SK-N-SH treated with all-trans-retinoic acid at 6 μM for 48 hours (cell line): Measurements from ENCODE around the gene KIFBP.

ENCODE experiments used
- ATAC-seq: fragments of 200-7000 bp; cut with Tn5 transposase; 3 replicates; pipeline ENCODE4 v1.9.1; 2020; ENCODE audit warnings: mild to moderate bottlenecking, moderate library complexity
- ARNTL ChIP-seq: fragments of 450-650 bp; formaldehyde crosslinking; IDR thresholded peaks from 2 replicates; pipeline ENCODE4 v1.5.0; 2020; ENCODE audit warnings: low read depth, mild to moderate bottlenecking, moderate library complexity, borderline replicate concordance
- BACH2 ChIP-seq: fragments of 250-450 bp; sonication (Bioruptor Pico); IDR thresholded peaks from 2 replicates; pipeline ENCODE4 v1.9.0; 2021; ENCODE audit warnings: mild to moderate bottlenecking, borderline replicate concordance
- CREB5 ChIP-seq: fragments of 250-450 bp; sonication (Bioruptor Pico); IDR thresholded peaks from 2 replicates; pipeline ENCODE4 v1.5.1; 2020; ENCODE audit warnings: low read depth, mild to moderate bottlenecking, moderate library complexity
- CSDC2 ChIP-seq: fragments of 250-450 bp; sonication (Bioruptor Pico); IDR thresholded peaks from 2 replicates; pipeline ENCODE4 v1.5.0; 2020; ENCODE audit warnings: mild to moderate bottlenecking, moderate library complexity
- GLIS3 ChIP-seq: fragments of 250-450 bp; sonication (Bioruptor Pico); IDR thresholded peaks from 2 replicates; pipeline ENCODE4 v1.5.0; 2020; ENCODE audit warnings: mild to moderate bottlenecking, moderate library complexity
- ISL1 ChIP-seq: fragments of 250-450 bp; sonication (Bioruptor Pico); IDR thresholded peaks from 2 replicates; pipeline ENCODE4 v2.1.2; 2022; ENCODE audit warnings: mild to moderate bottlenecking, moderate library complexity
- OSR1 ChIP-seq: fragments of 250-450 bp; sonication (Bioruptor Pico); IDR thresholded peaks from 2 replicates; pipeline ENCODE4 v1.8.0; 2022; ENCODE audit warnings: moderate library complexity, mild to moderate bottlenecking, inconsistent platforms
- PPARA ChIP-seq: fragments of 250-450 bp; sonication (Bioruptor Pico); IDR thresholded peaks from 2 replicates; pipeline ENCODE4 v1.5.0; 2020; ENCODE audit warnings: mild to moderate bottlenecking, borderline replicate concordance
- RARB ChIP-seq: fragments of 250-450 bp; sonication (Bioruptor Pico); IDR thresholded peaks from 2 replicates; pipeline ENCODE4 v1.8.0; 2021; ENCODE audit warnings: mild to moderate bottlenecking, moderate library complexity
- SNAI2 ChIP-seq: fragments of 250-450 bp; sonication (Bioruptor Pico); IDR thresholded peaks from 2 replicates; pipeline ENCODE4 v1.5.0; 2020; ENCODE audit warnings: mild to moderate bottlenecking, moderate library complexity
- TCF4 ChIP-seq: fragments of 250-450 bp; sonication (Bioruptor Pico); IDR thresholded peaks from 2 replicates; pipeline ENCODE4 v1.8.0; 2021; ENCODE audit warnings: mild to moderate bottlenecking, moderate library complexity, borderline replicate concordance
- ZC3H10 ChIP-seq: fragments of 250-450 bp; sonication (Bioruptor Pico); IDR thresholded peaks from 2 replicates; pipeline ENCODE4 v1.5.1; 2021; ENCODE audit warnings: mild to moderate bottlenecking, moderate library complexity
- ZFP30 ChIP-seq: fragments of 450-650 bp; formaldehyde crosslinking; IDR thresholded peaks from 2 replicates; pipeline ENCODE4 v1.5.0; 2022; ENCODE audit warnings: mild to moderate bottlenecking, moderate library complexity
- ZNF565 ChIP-seq: fragments of 450-650 bp; formaldehyde crosslinking; conservative IDR thresholded peaks from 2 replicates; pipeline ENCODE4 v1.5.0; 2020; ENCODE audit warnings: low read depth, mild to moderate bottlenecking, moderate library complexity
- ZNF70 ChIP-seq: fragments of 450-650 bp; formaldehyde crosslinking; IDR thresholded peaks from 2 replicates; pipeline ENCODE4 v1.5.0; 2020; ENCODE audit warnings: mild to moderate bottlenecking, moderate library complexity
- ZNF8 ChIP-seq: fragments of 450-650 bp; formaldehyde crosslinking; IDR thresholded peaks from 2 replicates; pipeline ENCODE4 v1.5.0; 2020; ENCODE audit warnings: mild to moderate bottlenecking, moderate library complexity
- TF ChIP-seq, protein P1 (sequence below): fragments of 250-450 bp; sonication (Bioruptor Pico); IDR thresholded peaks from 2 replicates; pipeline ENCODE4 v1.5.1; 2021; ENCODE audit warnings: mild to moderate bottlenecking, moderate library complexity
- TF ChIP-seq, protein P2 (sequence below): fragments of 250-450 bp; sonication (Bioruptor Pico); IDR thresholded peaks from 2 replicates; pipeline ENCODE4 v1.8.0; 2020; ENCODE audit warnings: mild to moderate bottlenecking, moderate library complexity, borderline replicate concordance

The KIFBP gene

DNA sequence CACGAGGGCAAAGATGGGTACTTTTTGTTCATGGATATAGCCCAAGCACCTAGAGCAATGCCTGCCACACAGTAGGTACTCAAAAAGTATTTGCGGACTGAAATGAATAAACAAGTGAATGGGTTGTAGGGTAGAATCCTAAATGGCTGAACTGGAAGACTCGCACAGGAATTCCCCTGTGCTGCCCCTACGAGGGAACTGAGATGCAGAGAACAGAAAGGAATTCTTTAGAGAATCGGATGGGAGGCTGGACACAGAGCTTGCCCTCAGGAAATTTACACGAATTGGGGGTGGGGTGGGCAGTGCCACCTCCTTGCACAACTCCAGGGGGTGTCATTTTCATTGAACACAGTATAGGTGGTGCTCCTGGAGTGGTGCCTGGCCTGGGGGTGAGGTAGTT lies 64.1 kb downstream of the KIFBP start:
- TF ChIP-seq CREB5 (CRISPR knock-in tag) (no peak), ZNF565 (CRISPR knock-in tag) (no peak), TCF4 (CRISPR knock-in tag) (no peak), ZFP30 (CRISPR knock-in tag) (no peak), ISL1 (CRISPR knock-in tag) (no peak), BACH2 (CRISPR knock-in tag) (no peak), ZNF8 (CRISPR knock-in tag) (no peak)
- TF ChIP-seq, protein P1, sequence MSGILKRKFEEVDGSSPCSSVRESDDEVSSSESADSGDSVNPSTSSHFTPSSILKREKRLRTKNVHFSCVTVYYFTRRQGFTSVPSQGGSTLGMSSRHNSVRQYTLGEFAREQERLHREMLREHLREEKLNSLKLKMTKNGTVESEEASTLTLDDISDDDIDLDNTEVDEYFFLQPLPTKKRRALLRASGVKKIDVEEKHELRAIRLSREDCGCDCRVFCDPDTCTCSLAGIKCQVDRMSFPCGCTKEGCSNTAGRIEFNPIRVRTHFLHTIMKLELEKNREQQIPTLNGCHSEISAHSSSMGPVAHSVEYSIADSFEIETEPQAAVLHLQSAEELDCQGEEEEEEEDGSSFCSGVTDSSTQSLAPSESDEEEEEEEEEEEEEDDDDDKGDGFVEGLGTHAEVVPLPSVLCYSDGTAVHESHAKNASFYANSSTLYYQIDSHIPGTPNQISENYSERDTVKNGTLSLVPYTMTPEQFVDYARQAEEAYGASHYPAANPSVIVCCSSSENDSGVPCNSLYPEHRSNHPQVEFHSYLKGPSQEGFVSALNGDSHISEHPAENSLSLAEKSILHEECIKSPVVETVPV (CRISPR knock-in tag): no peak
- no peak for ATAC-seq

DNA sequence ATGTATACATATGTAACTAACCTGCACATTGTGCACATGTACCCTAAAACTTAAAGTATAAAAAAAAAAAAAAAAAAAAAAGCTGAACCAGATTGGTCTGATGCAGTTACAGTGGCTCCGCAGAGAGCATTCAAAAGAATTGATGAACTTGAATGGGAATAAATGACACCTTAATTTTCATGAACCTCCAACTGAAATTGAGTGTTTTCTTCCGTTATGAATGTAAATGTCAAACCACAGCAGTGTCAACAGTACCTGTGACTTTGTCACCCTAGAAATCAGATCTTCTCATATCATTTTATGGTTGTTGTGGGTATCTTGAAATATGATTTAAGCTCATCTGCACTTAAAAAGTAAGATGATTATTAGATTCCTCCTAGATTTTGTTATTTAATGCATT lies 66.6 kb downstream of the KIFBP start:
- TF ChIP-seq ARNTL (CRISPR knock-in tag): no peak
- no peak for TF ChIP-seq ZFP30 (CRISPR knock-in tag)
- TF ChIP-seq CREB5 (CRISPR knock-in tag): no peak
- TF ChIP-seq, protein P2, sequence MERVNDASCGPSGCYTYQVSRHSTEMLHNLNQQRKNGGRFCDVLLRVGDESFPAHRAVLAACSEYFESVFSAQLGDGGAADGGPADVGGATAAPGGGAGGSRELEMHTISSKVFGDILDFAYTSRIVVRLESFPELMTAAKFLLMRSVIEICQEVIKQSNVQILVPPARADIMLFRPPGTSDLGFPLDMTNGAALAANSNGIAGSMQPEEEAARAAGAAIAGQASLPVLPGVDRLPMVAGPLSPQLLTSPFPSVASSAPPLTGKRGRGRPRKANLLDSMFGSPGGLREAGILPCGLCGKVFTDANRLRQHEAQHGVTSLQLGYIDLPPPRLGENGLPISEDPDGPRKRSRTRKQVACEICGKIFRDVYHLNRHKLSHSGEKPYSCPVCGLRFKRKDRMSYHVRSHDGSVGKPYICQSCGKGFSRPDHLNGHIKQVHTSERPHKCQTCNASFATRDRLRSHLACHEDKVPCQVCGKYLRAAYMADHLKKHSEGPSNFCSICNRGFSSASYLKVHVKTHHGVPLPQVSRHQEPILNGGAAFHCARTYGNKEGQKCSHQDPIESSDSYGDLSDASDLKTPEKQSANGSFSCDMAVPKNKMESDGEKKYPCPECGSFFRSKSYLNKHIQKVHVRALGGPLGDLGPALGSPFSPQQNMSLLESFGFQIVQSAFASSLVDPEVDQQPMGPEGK (CRISPR knock-in tag): no peak
- TF ChIP-seq, protein P1 (CRISPR knock-in tag): no peak
- TF ChIP-seq PPARA (CRISPR knock-in tag): no peak
- no peak for TF ChIP-seq CSDC2
- no peak for TF ChIP-seq ZNF8 (CRISPR knock-in tag)
- TF ChIP-seq OSR1 (CRISPR knock-in tag): no peak
- TF ChIP-seq ISL1 (CRISPR knock-in tag): no peak
- ATAC-seq: no peak

DNA sequence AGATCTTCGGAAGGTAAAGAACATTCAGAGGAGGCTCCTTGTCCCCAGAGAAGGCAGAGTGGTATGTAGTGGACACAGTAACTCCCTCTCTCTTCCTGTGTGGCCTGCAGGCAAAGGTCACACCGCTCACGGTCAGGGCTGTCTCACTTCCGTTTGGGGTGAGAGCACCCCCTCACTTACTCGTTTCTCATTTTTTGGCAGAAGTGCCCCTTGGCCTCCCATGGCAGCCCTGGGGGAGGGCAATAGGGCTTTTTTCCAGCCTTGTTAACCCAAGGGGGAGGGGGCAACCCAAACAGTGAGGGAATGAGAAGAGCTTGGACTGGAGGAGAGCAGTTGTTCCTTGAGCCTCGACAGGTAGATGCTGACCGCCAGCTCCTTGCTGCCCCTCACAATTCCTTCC lies 67.5 kb downstream of the KIFBP start:
- TF ChIP-seq ZC3H10 (CRISPR knock-in tag): no peak
- no peak for TF ChIP-seq ISL1 (CRISPR knock-in tag)
- no peak for TF ChIP-seq ZFP30 (CRISPR knock-in tag)
- TF ChIP-seq ZNF565 (CRISPR knock-in tag): no peak
- no peak for TF ChIP-seq SNAI2 (CRISPR knock-in tag)
- TF ChIP-seq ZNF70 (CRISPR knock-in tag): no peak
- TF ChIP-seq OSR1 (CRISPR knock-in tag): no peak
- no peak for TF ChIP-seq GLIS3 (CRISPR knock-in tag)
- no peak for TF ChIP-seq TCF4 (CRISPR knock-in tag)
- no peak for TF ChIP-seq ARNTL (CRISPR knock-in tag)
- no peak for ATAC-seq

GRCh38 chr10:69056536-69057260 lies 68.1 kb downstream of the KIFBP start:
- TF ChIP-seq GLIS3 (CRISPR knock-in tag) (no peak), RARB (CRISPR knock-in tag) (no peak)
- no peak for ATAC-seq
